GM10847 (cell line): ENCODE measurements around the gene SLC8B1.

Experiments used
- POLR2A ChIP-seq: IDR thresholded peaks from 2 replicates; pipeline ENCODE4 v1.6.1; 2011; ENCODE audit not compliant: insufficient read length; ENCODE audit errors: extremely low read depth

The SLC8B1 gene

DNA sequence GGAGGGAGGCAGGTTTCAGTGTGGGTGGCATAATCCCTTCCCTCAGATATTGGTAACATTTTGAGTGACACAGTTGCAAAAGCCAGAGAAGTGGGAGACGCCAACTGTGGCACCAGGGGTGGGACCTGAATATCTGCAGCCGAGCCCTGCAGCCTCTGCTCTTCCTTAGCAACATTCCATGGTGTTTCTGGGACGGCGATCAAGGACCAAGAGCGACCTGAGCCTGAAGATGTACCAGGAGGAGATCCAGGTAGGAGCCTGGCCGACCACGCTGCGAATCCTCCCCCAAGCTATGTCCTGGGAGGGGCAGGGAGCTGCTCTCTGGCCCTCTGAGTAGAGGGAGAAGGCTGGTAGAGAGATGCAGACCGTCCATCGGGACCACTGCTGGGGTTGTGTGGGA is 41.8 kb downstream of the SLC8B1 start:
- TF ChIP-seq POLR2A = no peak

- no peak for TF ChIP-seq POLR2A
Observed at GRCh38 chr12:113292547-113292946, 42.4 kb downstream of the SLC8B1 start.

GRCh38 chr12:113292091-113292490 is 42.8 kb downstream of the SLC8B1 start:
- TF ChIP-seq POLR2A = no peak

- no peak for TF ChIP-seq POLR2A
Observed at GRCh38 chr12:113291586-113291985, 43.3 kb downstream of the SLC8B1 start.

DNA sequence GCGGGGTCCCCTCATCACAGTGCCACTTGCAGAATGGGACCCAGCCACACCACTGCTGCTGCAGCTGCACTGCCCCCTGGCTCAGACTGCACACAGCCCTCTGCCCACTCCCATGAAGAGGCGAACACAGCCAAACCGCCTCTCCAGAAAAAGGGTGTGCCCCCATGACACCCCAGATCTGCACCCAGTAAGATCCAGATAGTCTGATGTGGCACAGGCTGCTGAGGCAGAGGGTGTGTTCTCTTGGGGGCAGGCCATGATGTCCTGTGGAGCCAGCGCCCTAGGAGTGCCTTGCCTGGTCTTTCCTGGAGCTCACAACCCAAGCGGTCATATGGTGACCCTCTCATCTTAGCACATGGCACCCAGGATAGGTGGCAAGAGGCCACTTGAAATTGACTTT is 44.4 kb downstream of the SLC8B1 start:
- no peak for TF ChIP-seq POLR2A

- no peak for TF ChIP-seq POLR2A
Observed at GRCh38 chr12:113289361-113289760, 45.5 kb downstream of the SLC8B1 start.

- no peak for TF ChIP-seq POLR2A
Observed at GRCh38 chr12:113287899-113288282, 47.0 kb downstream of the SLC8B1 start.

- TF ChIP-seq POLR2A = no peak
Observed at GRCh38 chr12:113287146-113287898, 47.6 kb downstream of the SLC8B1 start.

GRCh38 chr12:113286712-113287111 is 48.2 kb downstream of the SLC8B1 start:
- TF ChIP-seq POLR2A = no peak

DNA sequence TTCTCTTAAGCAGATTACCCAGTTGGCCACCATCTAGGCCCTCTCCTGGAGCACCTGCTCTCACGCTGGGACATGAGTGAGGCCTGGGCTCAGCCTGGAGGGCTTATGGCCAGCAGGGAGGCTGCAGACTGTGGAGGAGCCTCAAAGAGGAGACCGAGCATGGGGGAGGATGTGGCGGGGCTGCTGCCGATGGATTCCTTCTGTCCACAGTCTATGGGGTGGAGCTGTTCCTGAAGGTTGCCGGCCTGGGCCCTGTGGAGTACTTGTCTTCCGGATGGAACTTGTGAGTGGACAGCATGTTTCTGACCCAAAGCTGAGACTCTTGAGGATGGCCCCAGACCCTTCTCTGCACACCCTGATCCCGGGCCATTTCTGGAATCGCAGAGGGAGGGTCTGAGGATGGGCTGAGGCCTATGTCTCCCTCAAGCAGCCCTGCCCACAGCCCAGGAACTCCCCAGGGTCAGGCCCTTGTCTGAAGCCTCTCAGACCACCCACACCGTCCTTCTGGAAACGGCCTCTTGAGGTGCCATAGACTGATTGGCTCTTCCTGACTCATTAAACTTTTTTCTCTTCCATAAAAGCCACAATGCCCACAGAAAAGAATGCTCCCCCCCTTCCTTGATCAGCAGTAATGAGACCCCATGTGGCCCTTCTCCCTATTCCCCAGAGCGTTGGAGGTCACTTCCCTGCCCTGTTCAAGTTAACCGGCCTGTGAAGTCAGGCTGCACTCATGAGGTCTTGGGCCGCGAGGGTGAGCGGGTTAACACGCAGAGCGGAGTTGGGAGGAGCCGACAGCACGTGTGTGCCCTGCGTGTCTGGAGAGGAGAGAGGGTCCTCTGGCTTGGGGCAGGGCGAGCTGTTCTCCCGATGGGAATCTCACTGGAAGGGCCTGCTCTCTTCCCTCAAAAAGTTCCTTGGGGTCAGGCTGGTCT is 49.0 kb downstream of the SLC8B1 start:
- no peak for TF ChIP-seq POLR2A

GRCh38 chr12:113284751-113285150 is 50.2 kb downstream of the SLC8B1 start:
- TF ChIP-seq POLR2A = no peak

DNA sequence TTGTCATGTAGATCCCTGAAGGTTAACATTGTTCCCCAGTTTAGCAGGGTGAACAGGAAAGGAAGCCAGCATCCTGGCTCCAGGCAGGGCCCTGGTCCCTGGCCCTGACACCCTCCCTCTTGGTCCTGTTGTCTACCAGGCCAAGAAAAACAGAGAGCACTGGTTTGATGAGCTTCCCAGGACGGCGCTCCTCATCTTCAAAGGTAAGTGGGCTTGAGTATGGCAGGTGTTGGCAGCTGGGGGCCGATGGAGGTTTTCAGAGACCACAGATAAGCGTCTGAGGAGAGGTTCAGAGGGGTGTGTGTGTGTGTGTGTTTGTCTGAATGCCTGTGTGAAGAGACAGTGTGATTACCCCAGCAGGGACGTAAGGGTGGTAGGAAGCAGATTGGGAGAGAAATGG is 56.3 kb downstream of the SLC8B1 start:
- no peak for TF ChIP-seq POLR2A

GRCh38 chr12:113278141-113278540 is 56.8 kb downstream of the SLC8B1 start:
- no peak for TF ChIP-seq POLR2A

GRCh38 chr12:113277511-113277910 is 57.4 kb downstream of the SLC8B1 start:
- TF ChIP-seq POLR2A = no peak

DNA sequence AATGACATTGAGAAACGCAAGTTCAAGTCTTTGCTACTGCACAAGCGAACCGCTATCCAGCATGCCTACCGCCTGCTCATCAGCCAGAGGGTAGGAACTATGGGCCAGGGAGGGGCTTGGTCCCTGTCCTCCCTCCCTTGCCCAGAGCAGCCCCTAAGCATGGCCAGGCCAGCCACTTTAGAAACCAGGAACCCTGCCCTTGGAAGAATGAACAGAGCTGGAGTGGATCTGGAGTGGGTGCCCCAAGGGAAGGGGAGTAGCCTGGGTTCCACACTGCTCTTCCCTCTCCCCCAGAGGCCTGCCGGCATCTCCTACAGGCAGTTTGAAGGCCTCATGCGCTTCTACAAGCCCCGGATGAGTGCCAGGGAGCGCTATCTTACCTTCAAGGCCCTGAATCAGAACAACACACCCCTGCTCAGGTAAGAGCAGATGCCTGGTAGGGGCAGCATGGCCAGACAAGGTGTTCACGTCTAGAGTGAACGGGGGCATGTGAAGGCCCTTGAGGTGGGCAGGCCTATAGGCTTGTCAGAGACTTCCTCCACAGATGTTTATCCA is 57.9 kb downstream of the SLC8B1 start:
- TF ChIP-seq POLR2A = no peak

- no peak for TF ChIP-seq POLR2A
Observed at GRCh38 chr12:113276306-113276705, 58.6 kb downstream of the SLC8B1 start.
